ENCODE results near the gene ILDR2. TPM values are rescaled to one million over a fixed set of nuclear protein-coding genes. Genes with fewer than 3 reads are reported as not detected.

Gene ILDR2
- total RNA-seq, 1 experiment from 2014 or later: not detected

- no peaks in the 10 kb centered on the region for H3F3A ChIP-seq (ENCODE audit: insufficient read depth, low read depth)
- ChIA-PET CTCF (no interaction called here), POLR2A (ENCODE audit: unreplicated experiment) (no interaction called here)
- no peak overlapping the region for H3K4me2 ChIP-seq
- no peaks in the 10 kb centered on the region for H3K36me3 ChIP-seq (ENCODE audit: low read depth)
- H3K9me3 ChIP-seq (ENCODE audit: insufficient read depth, low read depth): no peaks in the 10 kb centered on the region
- TF ChIP-seq, protein P1, sequence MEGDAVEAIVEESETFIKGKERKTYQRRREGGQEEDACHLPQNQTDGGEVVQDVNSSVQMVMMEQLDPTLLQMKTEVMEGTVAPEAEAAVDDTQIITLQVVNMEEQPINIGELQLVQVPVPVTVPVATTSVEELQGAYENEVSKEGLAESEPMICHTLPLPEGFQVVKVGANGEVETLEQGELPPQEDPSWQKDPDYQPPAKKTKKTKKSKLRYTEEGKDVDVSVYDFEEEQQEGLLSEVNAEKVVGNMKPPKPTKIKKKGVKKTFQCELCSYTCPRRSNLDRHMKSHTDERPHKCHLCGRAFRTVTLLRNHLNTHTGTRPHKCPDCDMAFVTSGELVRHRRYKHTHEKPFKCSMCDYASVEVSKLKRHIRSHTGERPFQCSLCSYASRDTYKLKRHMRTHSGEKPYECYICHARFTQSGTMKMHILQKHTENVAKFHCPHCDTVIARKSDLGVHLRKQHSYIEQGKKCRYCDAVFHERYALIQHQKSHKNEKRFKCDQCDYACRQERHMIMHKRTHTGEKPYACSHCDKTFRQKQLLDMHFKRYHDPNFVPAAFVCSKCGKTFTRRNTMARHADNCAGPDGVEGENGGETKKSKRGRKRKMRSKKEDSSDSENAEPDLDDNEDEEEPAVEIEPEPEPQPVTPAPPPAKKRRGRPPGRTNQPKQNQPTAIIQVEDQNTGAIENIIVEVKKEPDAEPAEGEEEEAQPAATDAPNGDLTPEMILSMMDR (conservative IDR thresholded peaks at IDR 0.05): no peak
- no peak for TF ChIP-seq EZH2 (IDR thresholded peaks at IDR 0.05; ENCODE audit: low read depth)
- peaks cover 2% of the 10 kb centered on the region; the same call in 1 of the 2 replicates for H4K20me1 ChIP-seq (ENCODE audit: insufficient read depth)
- H3K9me2 ChIP-seq (ENCODE audit: insufficient read depth): no peaks in the 10 kb centered on the region
- H3K4me3 ChIP-seq: no peak overlapping the region
- no peak overlapping the region for H2AFZ ChIP-seq
- H3K4me1 ChIP-seq (replicated peaks; ENCODE audit: insufficient read depth): 0 out of 2 replicates have a peak, but pooled peaks cover 6% of the 10 kb centered on the region
- peaks cover 95% of the 10 kb centered on the region for H3K27me3 ChIP-seq (ENCODE audit: insufficient read depth, low read depth)
- intact Hi-C loops (cut with micrococcal nuclease; ENCODE audit: unreplicated experiment): no loop called here
- no TSS peak for BruUV-seq (replicated peaks)
- H3K27ac ChIP-seq: no peak overlapping the region
- no peak for DNase-seq
- no peaks in the 10 kb centered on the region for H3K79me2 ChIP-seq (ENCODE audit: low read depth)
Observed at GRCh38 chr1:166972826-166973225, 2.5 kb downstream of the ILDR2 start.

- Histone ChIP-seq H3K79me2 (ENCODE audit: low read depth) (no peaks in the 10 kb centered on the region), H2AFZ (no peak overlapping the region), H3K4me2 (no peak overlapping the region), H3K36me3 (ENCODE audit: low read depth) (no peaks in the 10 kb centered on the region), H3F3A (ENCODE audit: insufficient read depth, low read depth) (no peaks in the 10 kb centered on the region), H3K4me3 (no peak overlapping the region), H3K9me3 (ENCODE audit: insufficient read depth, low read depth) (no peaks in the 10 kb centered on the region), H4K20me1 (ENCODE audit: insufficient read depth) (peaks cover 2% of the 10 kb centered on the region; the same call in 1 of the 2 replicates), H3K27ac (no peak overlapping the region), H3K27me3 (ENCODE audit: insufficient read depth, low read depth) (peaks cover 95% of the 10 kb centered on the region), H3K4me1 (replicated peaks; ENCODE audit: insufficient read depth) (0 out of 2 replicates have a peak, but pooled peaks cover 6% of the 10 kb centered on the region), H3K9me2 (ENCODE audit: insufficient read depth) (no peaks in the 10 kb centered on the region)
- no TSS peak for BruUV-seq (replicated peaks)
- no peak for DNase-seq
- CTCF ChIA-PET: no interaction called here
- TF ChIP-seq, protein P1 (conservative IDR thresholded peaks at IDR 0.05): no peak
- TF ChIP-seq EZH2 (IDR thresholded peaks at IDR 0.05; ENCODE audit: low read depth): no peak
- POLR2A ChIA-PET (ENCODE audit: unreplicated experiment): no interaction called here
- intact Hi-C loops (cut with micrococcal nuclease; ENCODE audit: unreplicated experiment): no loop called here
Observed at GRCh38 chr1:166972193-166972592, 3.1 kb downstream of the ILDR2 start.

GRCh38 chr1:166971252-166971651, 4.1 kb downstream of the ILDR2 start:
- Histone ChIP-seq H3K79me2 (ENCODE audit: low read depth) (no peaks in the 10 kb centered on the region), H3F3A (ENCODE audit: insufficient read depth, low read depth) (no peaks in the 10 kb centered on the region), H3K27ac (no peak overlapping the region), H3K27me3 (ENCODE audit: insufficient read depth, low read depth) (peaks cover 95% of the 10 kb centered on the region), H3K36me3 (ENCODE audit: low read depth) (no peaks in the 10 kb centered on the region), H2AFZ (no peak overlapping the region), H3K9me3 (ENCODE audit: insufficient read depth, low read depth) (no peaks in the 10 kb centered on the region), H3K4me1 (replicated peaks; ENCODE audit: insufficient read depth) (0 out of 2 replicates have a peak, but pooled peaks cover 6% of the 10 kb centered on the region), H3K4me2 (no peak overlapping the region), H3K9me2 (ENCODE audit: insufficient read depth) (no peaks in the 10 kb centered on the region), H3K4me3 (no peak overlapping the region), H4K20me1 (ENCODE audit: insufficient read depth) (peaks cover 2% of the 10 kb centered on the region; the same call in 1 of the 2 replicates)
- intact Hi-C loops (cut with micrococcal nuclease; ENCODE audit: unreplicated experiment): no loop called here
- TF ChIP-seq EZH2 (IDR thresholded peaks at IDR 0.05; ENCODE audit: low read depth): no peak
- TF ChIP-seq, protein P1 (conservative IDR thresholded peaks at IDR 0.05): no peak
- POLR2A ChIA-PET (ENCODE audit: unreplicated experiment): no interaction called here
- no peak for DNase-seq
- no TSS peak for BruUV-seq (replicated peaks)
- CTCF ChIA-PET: no interaction called here
